ENCODE results near the gene AGPS.
"Not testable (repeated sequence)": the region's sequence is repeated elsewhere in the genome, so short reads cannot be mapped to it uniquely, and the experiment has no call there.

AGPS gene

DNA sequence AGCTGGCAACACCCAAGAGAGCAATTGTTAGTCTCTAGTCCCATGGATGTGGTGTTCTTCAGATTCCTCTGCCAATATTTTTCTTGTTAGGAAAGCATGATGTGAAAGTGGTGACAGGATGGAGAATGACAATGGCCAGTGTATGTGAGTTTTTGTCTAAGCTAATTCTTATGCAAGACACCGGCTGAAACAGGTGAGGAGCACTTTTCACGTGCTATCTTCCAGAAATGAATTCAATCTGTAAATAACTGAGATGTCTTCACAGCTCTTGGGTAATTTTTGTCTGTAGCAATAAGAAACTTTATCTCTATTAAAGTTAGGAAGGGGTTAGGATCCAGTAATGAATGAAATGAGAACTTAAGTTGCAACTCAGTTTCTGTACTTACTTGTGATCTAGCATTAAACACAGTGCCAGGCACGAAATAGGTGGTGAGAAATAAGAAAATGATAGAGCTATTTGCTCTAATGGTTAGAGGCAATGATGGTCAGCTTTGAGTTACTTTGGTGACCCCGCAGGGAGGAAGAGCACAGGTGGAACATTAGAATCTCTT, 676 bp upstream of the AGPS start:
- DNase-seq, result no peak

DNA sequence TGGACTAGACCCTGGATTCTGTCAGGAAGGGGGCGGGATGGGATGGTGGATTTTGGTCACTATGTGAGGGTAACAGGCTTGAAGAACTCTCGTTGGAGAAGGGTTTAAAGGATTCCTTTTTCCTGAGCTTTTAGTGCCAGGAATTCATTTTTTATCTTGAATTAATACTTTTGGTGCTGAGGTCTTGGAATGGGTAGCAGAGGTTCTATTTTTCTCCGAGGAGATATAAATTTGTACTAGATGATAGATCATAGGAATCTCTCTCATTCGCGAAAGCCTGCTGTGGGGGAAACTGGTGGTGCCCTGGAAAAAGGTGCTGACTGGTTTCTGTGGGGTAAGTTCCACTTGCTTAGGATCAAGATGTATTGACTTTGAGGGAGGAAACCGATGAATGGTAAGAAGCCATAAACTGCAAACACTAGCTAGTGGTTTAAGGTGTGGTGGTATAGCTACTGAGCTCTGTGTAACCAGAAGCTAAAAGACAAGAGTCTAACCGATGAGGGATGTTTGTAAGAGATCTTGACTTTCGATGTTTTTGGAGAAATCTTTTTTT, 706 bp downstream of the AGPS start:
- DNase-seq, result no peak

DNA sequence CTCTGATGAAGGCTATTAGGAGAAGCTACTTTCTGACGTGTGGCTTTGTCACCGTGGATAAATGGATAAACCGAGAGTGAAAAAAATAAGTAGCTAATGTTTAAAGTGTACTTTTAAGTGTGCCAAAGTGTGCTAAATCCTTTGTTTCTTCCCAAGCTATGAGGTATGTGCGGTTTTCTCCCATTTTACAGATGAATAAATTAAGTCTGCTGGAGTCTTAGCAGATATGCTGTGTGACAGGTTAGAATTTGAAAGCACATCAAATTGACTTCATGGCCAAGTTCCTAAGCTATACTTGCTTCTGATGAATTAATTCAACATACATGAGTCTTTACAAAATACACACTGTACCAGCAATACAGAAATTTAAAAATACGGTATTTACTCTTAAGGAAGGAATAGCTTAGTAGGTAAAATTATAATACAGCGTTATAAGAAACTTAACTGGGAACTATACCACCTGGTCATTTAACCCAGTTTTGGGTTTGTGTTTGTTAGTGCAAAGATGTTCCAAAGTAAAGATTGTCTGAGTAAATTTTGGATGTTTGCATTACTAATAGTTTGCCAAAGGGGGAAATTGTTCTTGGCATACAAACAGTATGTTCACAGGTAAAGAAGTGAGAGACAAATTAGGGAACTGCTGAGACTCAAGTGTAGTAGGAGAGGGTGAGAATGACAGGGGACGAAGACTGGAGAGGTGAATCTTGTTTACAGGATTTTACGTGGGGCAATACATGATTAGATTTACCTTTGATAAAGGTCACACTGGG, 1.4 kb downstream of the AGPS start:
- DNase-seq, result no peak

DNA sequence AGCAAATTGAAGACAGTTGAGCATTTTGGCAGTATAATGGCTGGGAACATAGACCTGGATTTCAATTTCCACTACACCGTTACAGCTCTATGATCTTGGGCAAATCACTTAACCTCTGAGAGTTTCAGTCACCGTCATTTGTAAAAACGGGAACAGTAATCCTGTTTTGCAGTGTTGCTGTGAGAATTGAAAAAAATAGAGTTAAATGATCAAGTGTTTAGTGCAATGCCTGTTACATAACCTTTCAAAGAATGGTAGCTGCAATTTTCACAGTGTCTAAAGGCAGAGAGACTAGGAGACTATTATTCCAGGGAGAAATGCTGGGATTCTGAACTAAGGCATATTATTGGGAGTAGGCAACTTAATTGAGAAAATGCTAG, 2.0 kb downstream of the AGPS start:
- no peak for DNase-seq

DNA sequence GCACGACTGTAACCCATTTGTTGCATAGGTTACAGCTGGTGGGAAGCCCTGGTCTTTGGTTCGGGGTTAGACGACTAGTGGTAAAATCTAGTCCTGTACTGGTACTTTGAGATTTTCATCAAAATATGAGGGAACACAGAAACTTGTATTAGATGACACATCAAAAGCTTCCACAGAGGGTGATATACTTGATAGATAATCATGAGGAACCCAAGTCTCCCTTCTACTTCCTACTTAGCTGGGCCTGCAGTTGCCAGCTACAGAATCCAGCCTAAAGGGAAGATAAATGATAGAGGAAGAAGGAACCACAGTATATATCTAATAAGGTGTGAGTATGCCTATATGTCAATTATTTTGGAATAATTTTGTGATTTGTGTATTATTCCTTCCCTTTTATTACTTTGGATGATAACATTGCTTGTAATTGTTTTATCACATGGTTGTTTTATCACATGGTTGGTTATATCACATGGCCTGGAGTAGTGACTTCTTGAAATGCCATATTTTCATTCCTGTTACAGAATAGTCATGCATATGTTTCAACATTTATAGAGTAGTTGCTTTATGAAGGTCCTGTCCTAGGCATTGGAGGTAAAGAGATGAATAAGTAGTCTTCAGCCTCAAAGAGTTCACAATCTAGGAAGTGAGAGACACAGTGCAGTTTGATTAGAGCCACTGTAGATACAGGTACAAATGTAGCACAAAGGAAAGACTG, 2.9 kb downstream of the AGPS start:
- no peak for DNase-seq

DNA sequence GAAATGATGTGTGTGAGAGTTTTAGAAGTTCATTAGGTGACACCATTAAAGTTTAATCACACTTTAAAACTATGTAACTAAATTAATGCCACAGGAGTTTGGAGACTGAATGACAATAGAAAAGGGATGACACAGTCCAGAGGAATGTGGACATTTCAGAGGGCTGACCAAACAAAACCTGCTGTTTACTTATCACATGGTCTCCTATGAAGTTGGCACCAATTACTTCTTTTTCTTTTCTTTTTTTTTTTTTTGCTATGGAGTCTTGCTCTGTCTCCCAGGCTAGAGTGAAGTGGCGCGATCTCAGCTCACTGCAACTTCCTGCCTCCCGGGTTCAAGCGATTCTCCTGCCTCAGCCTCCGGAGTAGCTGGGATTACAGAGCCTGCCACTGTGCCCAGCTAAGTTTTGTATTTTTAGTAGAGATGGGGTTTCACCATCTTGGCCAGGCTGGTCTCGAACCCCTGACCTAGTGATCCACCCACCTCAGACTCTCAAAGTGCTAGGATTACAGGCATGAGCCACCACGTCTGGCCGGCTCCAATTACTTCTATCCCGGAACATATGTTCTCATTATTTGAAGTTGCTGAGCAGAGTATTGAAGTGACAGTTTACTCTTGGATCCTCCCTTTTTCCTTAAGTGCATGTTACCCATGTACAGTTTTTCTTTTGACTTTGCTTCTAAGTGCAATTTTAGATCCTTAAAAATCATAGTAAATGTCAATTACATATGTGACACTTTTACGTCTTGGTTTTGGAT, 4.3 kb downstream of the AGPS start:
- DNase-seq, result no peak

DNA sequence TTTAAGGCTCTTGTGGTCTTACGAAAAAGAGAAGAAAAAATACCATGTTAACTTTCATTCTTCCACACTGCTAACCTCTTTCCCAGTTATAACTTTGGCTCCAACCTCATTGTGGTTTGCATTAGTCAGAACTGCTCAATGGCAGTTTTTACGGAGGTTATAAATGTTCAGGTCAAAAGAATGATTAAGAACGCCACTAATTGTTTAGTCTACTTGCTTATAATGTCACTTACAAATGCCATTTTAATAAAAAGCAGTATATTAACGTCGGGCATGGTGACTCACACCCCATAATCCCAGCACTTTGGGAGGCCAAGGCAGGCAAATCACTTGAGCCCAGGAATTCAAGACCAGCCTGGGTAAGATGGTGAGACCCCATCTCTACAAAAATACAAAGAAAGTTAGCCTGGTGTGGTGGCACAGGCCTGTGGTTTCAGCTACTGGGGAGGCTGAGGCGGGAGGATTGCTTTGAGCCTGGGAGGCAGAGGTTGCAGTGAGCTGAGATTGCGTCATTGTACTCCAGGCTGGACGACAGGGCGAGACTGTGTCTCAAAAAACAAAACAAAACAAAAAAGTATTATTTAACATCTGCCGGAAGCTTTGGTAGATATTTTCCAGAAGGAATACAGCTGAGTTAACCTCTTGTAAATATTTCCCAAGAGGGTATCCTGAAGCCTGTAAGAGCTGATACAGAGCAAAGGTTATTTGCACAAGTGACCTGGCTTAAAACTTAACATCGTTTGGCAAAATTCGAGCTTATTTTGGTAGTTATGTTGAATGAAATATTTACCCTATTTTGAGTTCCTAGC, 5.1 kb downstream of the AGPS start:
- DNase-seq, result no peak

DNA sequence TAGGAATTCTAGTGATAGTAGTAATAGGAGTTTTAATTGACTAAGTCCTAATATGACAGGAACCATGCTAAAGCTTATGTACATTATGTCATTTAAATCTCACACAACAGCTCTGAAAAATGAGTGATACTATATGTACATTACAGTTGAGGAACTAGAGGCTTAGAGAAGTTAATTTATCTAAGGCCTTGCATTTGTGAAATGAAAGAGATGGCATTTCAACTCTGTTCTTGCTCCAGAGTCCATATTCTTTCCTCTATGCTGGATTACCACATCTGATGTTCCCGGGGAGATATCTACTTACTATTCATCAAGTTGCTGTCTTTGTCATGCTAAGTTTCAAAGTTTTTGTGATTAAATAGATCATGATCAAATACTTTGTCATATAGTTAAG, 5.7 kb downstream of the AGPS start:
- DNase-seq, result no peak

DNA sequence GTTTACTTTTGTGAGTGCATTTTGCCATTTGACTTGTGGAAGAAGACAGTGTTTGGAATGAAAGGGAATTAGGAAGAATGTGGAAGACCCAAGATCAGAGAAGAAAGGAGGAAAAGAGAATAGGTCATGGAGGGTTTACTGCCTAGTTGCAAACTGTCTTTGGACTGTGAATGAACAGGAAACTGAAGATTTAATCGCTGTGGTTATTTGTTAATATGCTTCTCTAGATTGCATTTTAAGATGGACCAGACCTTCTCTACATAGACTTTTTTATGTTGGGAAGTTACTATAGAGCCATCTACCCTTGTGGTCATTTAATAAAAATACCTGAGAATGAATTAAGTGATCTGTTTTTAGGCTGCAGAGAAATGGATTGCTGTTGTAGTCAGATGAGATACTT, 6.2 kb downstream of the AGPS start:
- no peak for DNase-seq

DNA sequence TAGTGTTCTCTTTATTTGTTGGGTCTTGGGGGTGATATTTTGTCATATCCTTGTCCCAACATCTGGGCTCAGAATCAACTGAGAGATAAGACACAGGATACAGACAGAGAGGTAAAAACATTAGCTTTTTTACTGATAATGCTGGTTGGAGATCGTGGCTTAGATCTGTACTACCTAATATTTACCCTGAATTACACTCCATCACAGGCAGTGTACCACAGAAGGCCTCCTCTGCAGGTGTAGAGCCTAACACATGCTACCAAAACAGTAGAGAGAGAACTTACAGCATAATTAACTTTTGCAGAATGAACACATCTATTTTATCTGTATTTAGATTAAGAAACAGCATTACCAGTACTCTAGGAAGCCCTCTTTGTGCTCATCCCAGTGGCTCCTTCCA, 6.8 kb downstream of the AGPS start:
- DNase-seq, result no peak

DNA sequence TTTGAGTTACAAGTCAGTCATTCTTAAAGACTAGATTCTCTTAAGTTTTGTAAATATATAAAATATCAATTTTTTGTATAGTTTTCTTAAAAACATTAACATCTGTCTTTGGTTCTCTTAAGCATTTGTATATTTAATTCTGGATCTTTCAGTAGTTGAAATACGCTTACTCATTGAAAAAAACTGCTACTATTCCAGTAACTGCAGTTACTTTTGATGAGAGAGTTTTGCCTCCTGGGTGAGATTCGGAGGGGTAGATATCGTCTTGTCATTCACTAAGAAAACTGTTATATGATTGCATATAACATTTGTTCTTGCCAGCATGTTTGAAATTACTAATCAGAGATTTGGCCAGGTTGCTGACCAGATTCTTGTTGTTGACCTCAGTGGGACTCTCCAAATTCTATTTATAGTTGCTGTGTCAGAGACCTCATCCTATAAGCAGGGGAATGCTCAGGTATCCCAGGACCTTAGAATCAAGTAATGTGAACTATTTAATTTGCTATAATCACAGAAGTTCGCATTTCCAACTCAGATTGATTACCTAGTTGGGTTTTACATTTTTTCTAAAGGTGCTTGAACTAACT, 7.9 kb downstream of the AGPS start:
- DNase-seq, result no peak

DNA sequence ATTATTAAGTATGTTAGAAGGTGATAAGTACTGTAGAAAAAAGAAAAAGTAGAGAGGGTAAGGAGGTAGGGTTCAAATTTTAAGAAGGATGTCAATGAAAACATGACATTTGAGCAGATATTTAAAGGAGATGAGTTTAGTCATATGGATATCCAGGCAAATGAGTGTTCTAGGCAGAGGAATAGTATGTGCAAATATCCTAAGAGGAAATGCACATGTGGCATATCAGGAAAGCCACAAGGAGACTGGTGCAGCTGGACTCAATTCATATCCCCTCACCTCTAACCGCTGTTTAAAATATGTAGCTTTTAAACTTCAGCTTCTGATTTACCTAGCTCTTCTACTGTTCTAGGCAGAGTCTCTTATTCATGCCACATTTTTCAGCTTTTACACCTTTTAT, 9.5 kb downstream of the AGPS start:
- DNase-seq, result no peak

DNA sequence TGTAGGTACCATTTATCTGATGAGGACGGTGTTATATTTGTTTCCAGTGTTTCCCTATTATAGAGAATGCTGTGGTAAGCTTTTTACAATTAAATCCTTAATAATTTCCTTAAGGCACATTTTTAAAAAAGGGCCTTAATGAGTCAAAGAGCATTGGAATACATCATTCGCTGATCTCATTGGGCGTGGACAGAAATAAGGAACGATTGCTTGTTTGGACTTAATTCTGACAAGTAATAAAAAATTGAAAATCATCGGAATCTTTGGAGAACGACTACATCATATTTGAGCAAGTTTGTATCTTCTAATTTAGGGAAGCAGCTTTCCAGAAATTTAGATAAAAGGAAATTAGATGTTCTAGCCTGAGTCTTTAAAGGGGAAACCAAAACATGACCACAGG, 11.3 kb downstream of the AGPS start:
- DNase-seq, result no peak

DNA sequence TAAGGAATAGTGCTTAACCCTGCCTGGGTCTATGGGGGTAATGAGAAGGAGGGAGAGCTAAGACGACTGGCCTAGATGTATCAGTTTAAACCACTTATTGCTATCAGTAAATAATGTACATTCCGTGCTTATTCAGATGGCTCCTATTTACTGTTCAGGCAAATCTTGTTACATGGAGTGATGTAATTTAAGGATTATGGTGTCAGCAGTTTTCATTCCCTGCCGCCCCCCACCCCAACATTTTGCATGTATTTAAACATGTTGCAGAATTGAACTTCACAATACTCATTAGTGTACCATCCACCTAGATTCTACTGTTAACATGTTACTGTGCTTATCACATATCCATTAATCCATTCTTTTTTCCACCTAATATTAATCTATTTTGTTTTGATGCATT, 11.7 kb downstream of the AGPS start:
- DNase-seq, result no peak

DNA sequence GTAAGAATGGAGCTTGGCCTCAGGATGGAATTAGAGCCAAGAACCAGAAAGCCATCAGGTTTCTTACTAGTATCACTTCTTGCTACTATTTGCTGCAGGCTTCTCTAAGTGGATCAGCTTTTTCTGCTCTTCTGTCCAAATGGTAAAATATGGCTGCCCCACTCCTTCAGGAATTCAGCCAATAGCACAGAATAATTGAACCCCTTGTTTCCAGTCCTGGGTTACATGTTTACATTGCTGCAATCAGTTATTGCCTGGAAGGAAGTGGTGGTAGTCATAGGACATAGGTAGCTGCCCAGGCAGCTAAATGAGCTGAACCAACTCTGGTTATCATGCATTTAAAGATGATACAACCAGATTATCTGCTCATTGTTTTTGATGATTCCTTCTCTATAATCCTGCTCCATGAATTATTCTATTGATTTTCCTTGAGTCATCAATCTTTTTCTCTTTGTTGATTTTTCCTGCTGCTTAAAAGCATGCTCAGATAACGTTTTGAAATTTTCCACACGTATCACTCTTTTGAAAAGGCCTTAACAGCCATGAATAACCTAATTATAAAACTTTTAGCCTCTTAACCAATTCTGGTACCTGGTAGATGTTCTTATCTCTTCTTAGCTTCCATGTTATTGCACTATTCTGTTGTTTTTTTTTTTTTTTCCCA, 12.6 kb downstream of the AGPS start:
- DNase-seq, result no peak

DNA sequence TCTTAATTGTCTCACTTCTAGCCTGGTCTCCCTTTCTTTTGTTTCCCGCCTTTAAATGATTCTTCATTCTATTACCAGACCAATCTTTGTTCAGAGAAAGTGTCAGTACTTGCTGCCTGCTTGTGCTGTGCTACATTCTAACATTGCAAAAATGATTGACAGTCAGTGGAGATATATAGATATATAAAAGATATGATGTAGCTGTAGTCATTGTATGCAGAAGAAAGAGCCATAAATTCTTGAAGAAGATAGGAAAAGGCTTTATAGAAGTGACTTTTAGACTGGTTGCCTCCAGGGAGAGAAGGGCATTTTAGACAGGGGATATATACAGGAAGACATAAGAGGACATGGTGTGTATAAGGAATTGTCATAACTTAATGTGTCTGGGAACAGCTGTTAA, 13.6 kb downstream of the AGPS start:
- DNase-seq, result no peak

DNA sequence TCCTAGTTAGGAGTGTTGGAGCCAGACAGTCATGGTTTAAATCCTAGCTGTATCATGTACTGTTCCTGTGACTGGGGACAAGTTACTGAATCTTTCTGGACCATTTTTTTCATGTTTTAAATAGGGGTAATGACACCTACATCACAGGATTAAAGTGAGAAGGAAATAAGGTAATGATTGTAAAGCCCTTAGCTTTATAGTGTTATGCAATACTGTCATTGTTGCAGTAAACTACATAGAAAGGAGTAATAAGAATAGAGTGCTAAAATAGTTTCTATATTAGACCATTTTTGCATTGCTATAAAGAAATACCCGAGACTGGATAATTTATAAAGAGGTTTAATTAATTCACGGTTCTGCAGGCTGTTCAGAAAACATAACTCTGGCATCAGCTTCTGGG, 14.5 kb downstream of the AGPS start:
- DNase-seq, result no peak

DNA sequence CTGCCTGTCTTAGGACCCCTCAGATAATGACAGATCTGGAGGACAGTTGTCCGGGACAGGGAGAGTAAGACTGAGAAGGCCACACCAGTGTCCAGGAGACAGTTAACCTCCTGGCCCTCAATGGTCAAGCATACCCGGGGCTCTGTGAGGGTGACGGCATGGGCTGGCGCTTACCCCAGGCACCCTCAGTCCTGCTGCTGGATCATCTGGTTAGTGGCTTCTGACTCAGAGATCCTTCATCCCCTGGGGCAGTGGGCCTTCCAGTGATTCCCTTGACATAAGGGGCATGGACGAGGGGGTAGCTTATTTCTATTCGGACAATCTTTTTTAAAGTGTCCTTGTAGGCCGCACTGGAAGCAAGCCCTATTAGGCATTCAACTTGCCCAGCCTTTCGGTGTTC, 18.1 kb downstream of the AGPS start:
- DNase-seq, result not testable (repeated sequence)

DNA sequence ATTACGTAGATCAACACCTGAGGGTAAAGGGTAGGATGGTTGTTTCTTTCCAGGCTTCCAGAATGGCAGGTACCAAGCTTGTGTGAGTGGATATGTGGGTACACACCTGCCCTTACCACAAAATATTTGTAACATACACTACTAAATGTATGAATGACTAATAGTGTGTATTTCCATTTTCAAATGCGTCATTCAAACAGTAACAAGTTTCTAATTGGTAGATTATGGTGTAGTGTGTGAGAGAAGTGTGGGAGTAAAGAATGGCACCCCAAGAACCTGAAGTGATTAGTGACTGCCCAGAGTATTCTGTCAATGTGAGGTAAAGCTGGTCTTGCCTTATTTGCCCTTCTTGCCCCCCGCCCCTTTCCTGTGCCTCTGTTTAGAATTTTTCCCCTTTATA, 21.1 kb downstream of the AGPS start:
- DNase-seq, result no peak

DNA sequence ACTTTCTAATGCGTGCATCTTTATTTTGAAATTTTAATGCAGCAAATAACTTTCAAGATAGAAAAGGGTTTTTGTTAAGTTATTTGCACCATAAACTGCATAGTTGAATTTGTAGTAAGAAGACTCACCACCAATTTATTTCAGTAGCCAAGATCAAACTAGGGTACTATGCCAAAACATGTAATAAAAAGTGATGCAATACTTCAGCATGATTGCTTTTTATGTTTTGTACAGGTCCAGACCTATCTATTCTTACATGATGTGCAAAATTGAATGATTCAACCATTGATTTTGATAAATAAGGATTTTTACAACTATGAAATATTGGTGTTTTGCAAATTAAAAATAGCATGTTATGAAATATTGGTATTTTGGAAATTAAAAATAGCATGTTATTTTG, 26.7 kb downstream of the AGPS start:
- DNase-seq, result no peak

DNA sequence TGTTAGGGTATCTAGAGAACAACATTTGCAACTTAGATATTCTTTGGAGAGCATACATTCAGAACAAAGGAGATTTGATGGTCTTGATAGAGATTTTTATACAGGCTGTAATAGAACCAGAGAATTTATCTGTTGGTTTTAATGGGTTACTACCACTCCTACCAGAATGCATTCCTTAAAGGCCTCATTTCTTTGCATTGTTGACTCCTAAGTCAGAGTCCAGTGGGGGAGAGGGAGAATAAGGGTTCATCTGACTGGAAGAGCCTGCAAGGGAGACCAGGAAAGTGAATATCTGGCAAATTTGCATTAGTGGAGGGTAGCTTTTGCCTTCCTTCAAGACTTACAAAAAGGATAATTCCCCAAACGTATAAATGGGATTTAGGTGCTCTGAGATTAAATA, 29.7 kb downstream of the AGPS start:
- no peak for DNase-seq

DNA sequence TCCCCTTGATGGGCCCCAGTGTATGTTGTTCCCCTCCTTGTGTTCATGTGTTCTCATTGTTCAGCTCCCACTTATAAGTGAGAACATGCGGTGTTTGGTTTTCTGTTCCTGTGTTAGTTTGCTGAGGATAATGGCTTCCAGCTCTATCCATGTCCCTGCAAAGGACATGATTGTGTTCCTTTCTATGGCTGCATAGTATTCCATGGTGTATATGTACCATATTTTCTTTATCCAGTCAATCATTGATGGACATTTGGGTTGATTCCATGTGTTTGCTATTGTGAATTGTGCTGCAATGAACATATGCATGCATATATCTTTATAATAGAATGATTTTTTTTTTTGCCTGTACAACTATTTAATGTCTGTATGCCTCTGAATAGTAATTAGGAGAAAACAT, 31.5 kb downstream of the AGPS start:
- DNase-seq, result not testable (repeated sequence)
